IMR-90 (cell line): ENCODE data around the gene ZNF609. TPM values are rescaled to one million over a fixed set of nuclear protein-coding genes. Genes with fewer than 3 reads are reported as not detected.

Experiments used
- ATAC-seq: fragments of 200-7000 bp; cut with Tn5 transposase; 2 replicates; pipeline ENCODE4 v1.9.1; 2020; ENCODE audit warnings: low read depth, mild to moderate bottlenecking, moderate library complexity
- BruUV-seq: library from RNA; stranded (reverse); fragments of 400-500 nt; replicated peaks from 2 replicates; lab custom pipeline; 2021; lab: Mats Ljungman, UMichigan
- CTCF ChIA-PET: fragments of 300-600 bp; formaldehyde crosslinking; extraction: SDS; loops from one replicate; lab custom pipeline; 2021; ENCODE audit warnings: antibody characterized with exemption; lab: Yijun Ruan, JAX
- POLR2A ChIA-PET: fragments of 300-600 bp; sonication (Branson Sonifier 250); formaldehyde crosslinking; loops from one replicate; lab custom pipeline; 2022; ENCODE audit warnings: antibody characterized with exemption; ENCODE audit not compliant: unreplicated experiment; lab: Charles Lee
- DNase-seq: peaks from one replicate; pipeline ENCODE4 v3.0.0; 2013
- H2AFZ ChIP-seq: replicated peaks from 2 replicates; pipeline ENCODE3; 2013; ENCODE audit warnings: low read length, mild to moderate bottlenecking; ENCODE audit not compliant: poor library complexity
- H2AK5ac ChIP-seq: 2 replicates; pipeline ENCODE4 v1.6.1; 2013; ENCODE audit warnings: low read depth, low read length, inconsistent platforms
- H2AK9ac ChIP-seq: replicated peaks from 2 replicates; pipeline ENCODE3; 2013; ENCODE audit warnings: mild to moderate bottlenecking, low read depth, low read length, moderate library complexity; ENCODE audit not compliant: poor library complexity
- H2BK120ac ChIP-seq: 2 replicates; pipeline ENCODE4 v1.6.1; 2013; ENCODE audit warnings: low read depth, low read length, inconsistent platforms
- H2BK15ac ChIP-seq: 3 replicates; pipeline ENCODE4 v1.6.1; 2013; ENCODE audit warnings: low read depth, low read length, inconsistent platforms
- H2BK20ac ChIP-seq: 2 replicates; pipeline ENCODE4 v1.6.1; 2013; ENCODE audit warnings: low read depth, mild to moderate bottlenecking, inconsistent platforms, low read length, moderate library complexity
- H2BK5ac ChIP-seq: 2 replicates; pipeline ENCODE4 v1.6.1; 2013; ENCODE audit warnings: mild to moderate bottlenecking, low read depth, low read length, inconsistent platforms; ENCODE audit not compliant: poor library complexity, severe bottlenecking
- H3K14ac ChIP-seq: replicated peaks from 2 replicates; pipeline ENCODE4 v1.6.1; 2013; ENCODE audit warnings: low read depth, low read length, inconsistent platforms
- H3K18ac ChIP-seq: 2 replicates; pipeline ENCODE4 v1.6.1; 2013; ENCODE audit warnings: low read depth, low read length, control low read depth
- H3K23ac ChIP-seq: 2 replicates; pipeline ENCODE4 v1.6.1; 2013; ENCODE audit warnings: low read depth, low read length, inconsistent platforms
- H3K27ac ChIP-seq: 2 replicates; pipeline ENCODE4 v1.5.1; 2013; ENCODE audit warnings: mild to moderate bottlenecking, control low read depth, low read length; ENCODE audit not compliant: insufficient read depth
- H3K27me3 ChIP-seq: 2 replicates; pipeline ENCODE4 v1.6.1; 2013; ENCODE audit warnings: low read length; ENCODE audit not compliant: control insufficient read depth, insufficient read depth
- H3K36me3 ChIP-seq: 2 replicates; pipeline ENCODE4 v1.6.1; 2013; ENCODE audit warnings: low read length, mixed read lengths; ENCODE audit not compliant: control insufficient read depth, insufficient read depth
- H3K4ac ChIP-seq: 2 replicates; pipeline ENCODE4 v1.6.1; 2013; ENCODE audit warnings: low read depth, low read length, inconsistent platforms
- H3K4me1 ChIP-seq: 2 replicates; pipeline ENCODE4 v1.6.1; 2013; ENCODE audit warnings: low read length, mixed read lengths; ENCODE audit not compliant: control insufficient read depth, insufficient read depth
- H3K4me2 ChIP-seq: 2 replicates; pipeline ENCODE4 v1.6.1; 2013; ENCODE audit warnings: low read depth, mild to moderate bottlenecking, control low read depth, low read length, moderate library complexity
- H3K4me3 ChIP-seq: 2 replicates; pipeline ENCODE4 v1.5.1; 2013; ENCODE audit warnings: low read depth, mild to moderate bottlenecking, control low read depth, low read length, moderate library complexity; ENCODE audit not compliant: insufficient read depth
- H3K56ac ChIP-seq: 2 replicates; pipeline ENCODE4 v1.6.1; 2013; ENCODE audit warnings: low read length, inconsistent platforms; ENCODE audit not compliant: insufficient read depth; ENCODE audit errors: extremely low read depth
- H3K79me1 ChIP-seq, 2 experiments: 2 replicates each; pipeline ENCODE4 v1.6.1; 2013; ENCODE audit warnings: low read length in 2 of 2, inconsistent platforms in 1 of 2, low read depth in 1 of 2
- H3K9ac ChIP-seq: 2 replicates; pipeline ENCODE4 v1.6.1; 2013; ENCODE audit warnings: low read depth, low read length, control low read depth
- H3K9me1 ChIP-seq: 2 replicates; pipeline ENCODE4 v1.6.1; 2013; ENCODE audit warnings: low read length, inconsistent platforms; ENCODE audit not compliant: insufficient read depth
- H3K9me3 ChIP-seq: 2 replicates; pipeline ENCODE4 v1.6.1; 2013; ENCODE audit warnings: low read length; ENCODE audit not compliant: control insufficient read depth, insufficient read depth
- H4K20me1 ChIP-seq: 2 replicates; pipeline ENCODE4 v1.6.1; 2013; ENCODE audit warnings: low read length, inconsistent platforms; ENCODE audit not compliant: insufficient read depth
- H4K5ac ChIP-seq: 2 replicates; pipeline ENCODE4 v1.6.1; 2013; ENCODE audit warnings: mild to moderate bottlenecking, low read depth, low read length, control low read depth
- H4K8ac ChIP-seq, 2 experiments: 2 replicates each; pipeline ENCODE4 v1.6.1; 2013; ENCODE audit warnings: low read depth in 2 of 2, low read length in 2 of 2, control low read depth in 1 of 2, inconsistent platforms in 1 of 2
- H4K91ac ChIP-seq: 2 replicates; pipeline ENCODE4 v1.6.1; 2013; ENCODE audit warnings: low read depth, low read length, inconsistent platforms; ENCODE audit not compliant: insufficient read depth
- BHLHE40 ChIP-seq: fragments of 150-350 bp; IDR thresholded peaks from 2 replicates; pipeline ENCODE4 v1.6.1; 2016; ENCODE audit warnings: mild to moderate bottlenecking, low read depth, low read length
- CEBPB ChIP-seq: IDR thresholded peaks from 2 replicates; pipeline ENCODE4 v1.6.1; 2012; ENCODE audit warnings: low read depth, low read length, improper control_type of control experiment
- CHD1 ChIP-seq: IDR thresholded peaks from 2 replicates; pipeline ENCODE4 v1.6.1; 2012; ENCODE audit warnings: low read depth, low read length, improper control_type of control experiment
- CTCF ChIP-seq: conservative IDR thresholded peaks from 2 replicates; pipeline ENCODE4 v1.5.1; 2012; ENCODE audit warnings: mild to moderate bottlenecking, low read depth, low read length, improper control_type of control experiment
- ELK1 ChIP-seq: fragments of 150-350 bp; IDR thresholded peaks from 2 replicates; pipeline ENCODE4 v1.6.1; 2016; ENCODE audit warnings: low read depth, mild to moderate bottlenecking, low read length, moderate library complexity, borderline replicate concordance
- FOS ChIP-seq: fragments of 150-350 bp; IDR thresholded peaks from 2 replicates; pipeline ENCODE4 v1.6.1; 2016; ENCODE audit warnings: low read depth, low read length
- MAFK ChIP-seq: IDR thresholded peaks from 2 replicates; pipeline ENCODE4 v1.6.1; 2012; ENCODE audit warnings: low read depth, low read length, improper control_type of control experiment
- MAZ ChIP-seq: IDR thresholded peaks from 2 replicates; pipeline ENCODE4 v1.6.1; 2012; ENCODE audit warnings: low read depth, mild to moderate bottlenecking, low read length, improper control_type of control experiment, moderate library complexity, borderline replicate concordance
- MXI1 ChIP-seq: IDR thresholded peaks from 2 replicates; pipeline ENCODE4 v1.6.1; 2012; ENCODE audit warnings: low read depth, mild to moderate bottlenecking, low read length, moderate library complexity, borderline replicate concordance
- NFE2L2 ChIP-seq: fragments of 150-350 bp; IDR thresholded peaks from 2 replicates; pipeline ENCODE4 v1.6.1; 2016; ENCODE audit warnings: low read depth, mild to moderate bottlenecking, low read length
- POLR2A ChIP-seq: IDR thresholded peaks from 2 replicates; pipeline ENCODE4 v1.6.1; 2012; ENCODE audit warnings: mild to moderate bottlenecking, low read depth, low read length
- RAD21 ChIP-seq: IDR thresholded peaks from 2 replicates; pipeline ENCODE4 v1.6.1; 2012; ENCODE audit warnings: low read length, improper control_type of control experiment
- RCOR1 ChIP-seq: IDR thresholded peaks from 2 replicates; pipeline ENCODE4 v1.6.1; 2012; ENCODE audit warnings: mild to moderate bottlenecking, low read length, improper control_type of control experiment; ENCODE audit not compliant: insufficient replicate concordance
- RFX5 ChIP-seq: IDR thresholded peaks from 2 replicates; pipeline ENCODE4 v1.8.0; 2012; ENCODE audit warnings: low read depth, mild to moderate bottlenecking, low read length, moderate library complexity
- SMC3 ChIP-seq: fragments of 150-350 bp; IDR thresholded peaks from 2 replicates; pipeline ENCODE4 v1.6.1; 2016; ENCODE audit warnings: low read depth, mild to moderate bottlenecking, antibody characterized with exemption, low read length, moderate library complexity
- USF2 ChIP-seq: fragments of 150-350 bp; IDR thresholded peaks from 2 replicates; pipeline ENCODE4 v1.6.1; 2017; ENCODE audit warnings: mild to moderate bottlenecking, antibody characterized with exemption, low read length, low read depth
- dilution Hi-C: fragments of 300-500 bp; cut with HindIII; formaldehyde crosslinking; loops from one replicate; pipeline ENCODE4 v1.14.3; 2018; ENCODE audit warnings: low sequenced_read_pairs; ENCODE audit not compliant: unreplicated experiment
- in situ Hi-C: fragments of 300-500 bp; cut with MboI; formaldehyde crosslinking; loops from 3 replicates; pipeline ENCODE4 v1.14.3; 2019; ENCODE audit warnings: low sequenced_read_pairs, inconsistent platforms, mixed read lengths
- intact Hi-C: fragments of 100-400 bp; cut with micrococcal nuclease; formaldehyde crosslinking; loops from 2 replicates; pipeline ENCODE4 v1.10.0; 2022
- polyA plus RNA-seq, 3 experiments: library from polyadenylated mRNA; depleted of rRNA; stranded (reverse); fragments of >200 nt; gene quantifications; 2 replicates each; pipeline ENCODE4 v1.2.3, GENCODE V29; 2012; ENCODE audit warnings: low replicate concordance in 1 of 3
- total RNA-seq: library from RNA; depleted of rRNA; stranded (reverse); fragments of >200 nt; gene quantifications from 2 replicates; pipeline ENCODE4 v1.2.3, GENCODE V29; 2012

Gene ZNF609
- total and polyA plus RNA-seq, 2 of the 4 experiments (the other 2 are of a cell fraction): 10.4 to 12.5 TPM

DNA sequence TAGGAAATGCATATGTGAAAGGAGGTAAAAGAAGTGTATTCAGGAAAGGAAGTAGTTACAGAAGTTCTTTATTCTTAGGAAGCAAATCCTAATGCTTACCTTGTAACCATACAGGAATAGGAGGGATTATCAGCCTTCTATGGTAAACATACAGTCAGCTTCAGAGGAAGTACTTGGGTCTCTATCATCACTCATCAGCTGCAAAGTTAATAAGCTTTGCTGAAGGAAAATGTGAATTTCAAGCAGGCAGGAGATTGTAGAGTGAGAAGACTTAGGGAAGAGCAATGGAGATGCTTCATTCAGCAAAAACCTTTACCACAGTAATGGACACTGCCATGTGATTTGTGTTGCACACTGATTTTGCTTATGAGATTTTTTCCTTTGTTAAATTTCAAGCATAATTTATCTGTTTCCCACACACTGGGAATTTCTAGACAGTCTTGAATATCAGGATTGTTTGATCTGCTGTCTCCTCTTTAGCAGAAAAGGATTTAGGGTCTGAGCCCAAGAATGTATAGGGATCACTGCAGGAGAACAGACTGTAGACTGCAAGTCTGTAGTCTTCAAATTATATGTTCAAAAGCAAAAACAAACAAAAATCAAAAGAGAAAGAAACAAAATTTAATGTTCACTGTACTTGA is 150.8 kb downstream of the ZNF609 start:
- intact Hi-C loops: no loop called here
- no peaks in the 10 kb centered on the region; the same call in 1 of the 2 replicates for H3K9me1 ChIP-seq
- H3K4ac ChIP-seq: no peak overlapping the region
- no peak overlapping the region for H4K91ac ChIP-seq
- in situ Hi-C loops: no loop called here
- BruUV-seq: no TSS peak
- H2BK120ac ChIP-seq: no peak overlapping the region
- H3K4me3 ChIP-seq: no peak overlapping the region
- peaks cover 13% of the 10 kb centered on the region; the same call in 1 of the 2 replicates for H4K20me1 ChIP-seq
- H2BK5ac ChIP-seq: peak overlapping the region; percentile 2
- no peak overlapping the region for H3K14ac ChIP-seq
- H3K79me1 ChIP-seq: peaks cover 25 to 63% of the 10 kb centered on the region in 2 experiments
- no peak overlapping the region for H2BK15ac ChIP-seq
- H2BK20ac ChIP-seq: no peak overlapping the region
- DNase-seq: no peak
- H3K27ac ChIP-seq: no peak overlapping the region
- peak; percentile 27; the same call in 1 of the 2 replicates for ATAC-seq
- dilution Hi-C loops: no loop called here
- H3K9me3 ChIP-seq: no peaks in the 10 kb centered on the region
- TF ChIP-seq CTCF (no peak), FOS (no peak), SMC3 (no peak), POLR2A (no peak), USF2 (no peak), CHD1 (no peak), NFE2L2 (no peak), RFX5 (no peak), MXI1 (no peak), RAD21 (no peak), MAFK (no peak), RCOR1 (no peak), BHLHE40 (no peak), CEBPB (no peak), ELK1 (no peak), MAZ (no peak)
- POLR2A ChIA-PET: no interaction called here
- no peak overlapping the region for H4K5ac ChIP-seq
- no peak overlapping the region for H4K8ac ChIP-seq
- H3K4me2 ChIP-seq: no peak overlapping the region
- H3K27me3 ChIP-seq: no peaks in the 10 kb centered on the region
- H3K56ac ChIP-seq: no peak overlapping the region
- H2AFZ ChIP-seq: no peak overlapping the region
- no peaks in the 10 kb centered on the region for H3K36me3 ChIP-seq
- CTCF ChIA-PET: no interaction called here
- no peak overlapping the region for H2AK9ac ChIP-seq
- H3K18ac ChIP-seq: no peak overlapping the region
- H2AK5ac ChIP-seq: no peak overlapping the region
- peak overlapping the region; percentile 29; the same call in 1 of the 2 replicates for H3K23ac ChIP-seq
- H3K4me1 ChIP-seq: no peaks in the 10 kb centered on the region; the same call in 1 of the 2 replicates
- H3K9ac ChIP-seq: no peak overlapping the region
